Endothelial cell of umbilical vein (primary cell): ENCODE data around the gene TCTN2. TPM values are rescaled to one million over a fixed set of nuclear protein-coding genes. Genes with fewer than 3 reads are reported as not detected.

Source experiments
- BruUV-seq: library from RNA; stranded (reverse); fragments of 400-500 nt; replicated peaks from 2 replicates; lab custom pipeline; 2021; lab: Mats Ljungman, UMichigan
- CTCF ChIA-PET: fragments of 300-600, 350-600 bp; sonication (Branson Sonifier 250); formaldehyde crosslinking; loops from one replicate; lab custom pipeline; 2021; ENCODE audit warnings: antibody characterized with exemption, inconsistent platforms; lab: Charles Lee
- POLR2A ChIA-PET: fragments of 300-600, 350-600 bp; sonication (Branson Sonifier 250); formaldehyde crosslinking; loops from one replicate; lab custom pipeline; 2021; ENCODE audit warnings: antibody characterized with exemption, inconsistent platforms; lab: Charles Lee
- DNase-seq: peaks from one replicate; pipeline ENCODE4 v3.0.0-alpha.2; 2011; ENCODE audit warnings: low read depth, low spot score
- FAIRE-seq: peaks from 2 replicates; lab custom pipeline; 2011; peaks lifted over from hg19 to GRCh38; lab: Jason Lieb, UNC
- H2AFZ ChIP-seq: 2 replicates; pipeline ENCODE4 v1.6.0; 2012; ENCODE audit warnings: low read depth, low read length, control low read depth, inconsistent platforms
- H3K27ac ChIP-seq: 2 replicates; pipeline ENCODE4 v1.5.1; 2011; ENCODE audit warnings: low read depth, mild to moderate bottlenecking, control low read depth, low read length, moderate library complexity; ENCODE audit not compliant: insufficient read depth
- H3K27me3 ChIP-seq, 2 experiments: 2 replicates each; pipeline versions ENCODE4 v1.6.0 to v1.6.1; 2011; ENCODE audit warnings: low read length in 2 of 2, mixed read lengths in 1 of 2; ENCODE audit not compliant: control insufficient read depth in 2 of 2, insufficient read depth in 2 of 2
- H3K36me3 ChIP-seq, 2 experiments: 2 replicates in 1 of 2; 3 replicates in 1 of 2; pipeline ENCODE4 v1.5.1; 2011; ENCODE audit warnings: low read length in 2 of 2, mild to moderate bottlenecking in 1 of 2, moderate library complexity in 1 of 2; ENCODE audit not compliant: control insufficient read depth in 2 of 2, insufficient read depth in 2 of 2; ENCODE audit errors: extremely low read depth in 1 of 2
- H3K4me1 ChIP-seq: 3 replicates; pipeline ENCODE4 v1.5.1; 2011; ENCODE audit warnings: mild to moderate bottlenecking, low read length; ENCODE audit not compliant: control insufficient read depth, insufficient read depth; ENCODE audit errors: extremely low read depth
- H3K4me2 ChIP-seq: 2 replicates; pipeline ENCODE4 v1.6.1; 2011; ENCODE audit warnings: low read length, control low read depth, mixed read lengths; ENCODE audit not compliant: insufficient read depth
- H3K4me3 ChIP-seq, 3 experiments: fragments of 200-600 bp in 1 of 3; sonication (generic), shearing (Covaris generic) in 1 of 3; replicated peaks in 1 of 3; 2 replicates each; pipeline ENCODE4 v1.5.1; 2011 to 2016; ENCODE audit warnings: control low read depth in 3 of 3, low read length in 3 of 3, mild to moderate bottlenecking in 2 of 3, inconsistent platforms in 1 of 3, low read depth in 1 of 3, moderate library complexity in 1 of 3; ENCODE audit not compliant: insufficient read depth in 1 of 3
- H3K79me2 ChIP-seq: 2 replicates; pipeline ENCODE4 v1.6.0; 2012; ENCODE audit warnings: low read length, inconsistent platforms; ENCODE audit not compliant: control insufficient read depth, insufficient read depth
- H3K9ac ChIP-seq: replicated peaks from 2 replicates; pipeline ENCODE3; 2011; ENCODE audit warnings: low read length, control low read depth; ENCODE audit not compliant: insufficient read depth; ENCODE audit errors: extremely low read depth
- H3K9me1 ChIP-seq: replicated peaks from 3 replicates; pipeline ENCODE4 v1.6.0; 2011; ENCODE audit warnings: mild to moderate bottlenecking, low read length; ENCODE audit not compliant: control insufficient read depth, insufficient read depth; ENCODE audit errors: extremely low read depth
- H3K9me3 ChIP-seq: replicated peaks from 2 replicates; pipeline ENCODE4 v1.5.1; 2012; ENCODE audit warnings: low read length, inconsistent platforms; ENCODE audit not compliant: control insufficient read depth, insufficient read depth
- H4K20me1 ChIP-seq: replicated peaks from 2 replicates; pipeline ENCODE3; 2011; ENCODE audit warnings: mild to moderate bottlenecking, low read length; ENCODE audit not compliant: control insufficient read depth, insufficient read depth; ENCODE audit errors: extremely low read depth
- EZH2 ChIP-seq: IDR thresholded peaks from 2 replicates; pipeline ENCODE4 v1.6.1; 2012; ENCODE audit warnings: borderline replicate concordance, low read depth, mild to moderate bottlenecking, moderate library complexity, low read length, inconsistent platforms; ENCODE audit not compliant: severe bottlenecking
- FOS ChIP-seq: IDR thresholded peaks from 2 replicates; pipeline ENCODE4 v1.6.1; 2011; ENCODE audit warnings: mild to moderate bottlenecking, low read length, moderate library complexity, borderline replicate concordance; ENCODE audit not compliant: insufficient read depth
- GATA2 ChIP-seq: IDR thresholded peaks from 2 replicates; pipeline ENCODE4 v1.7.0; 2011; ENCODE audit warnings: low read depth, mild to moderate bottlenecking, moderate library complexity, mixed read lengths, low read length; ENCODE audit not compliant: insufficient read length, insufficient read depth
- JUN ChIP-seq: IDR thresholded peaks from 2 replicates; pipeline ENCODE4 v1.6.1; 2011; ENCODE audit warnings: borderline replicate concordance, low read depth; ENCODE audit not compliant: insufficient read length, insufficient read depth
- MYC ChIP-seq: IDR thresholded peaks from one replicate; pipeline ENCODE4 v1.6.1; 2011; ENCODE audit warnings: mild to moderate bottlenecking, low read depth, low read length
- POLR2A ChIP-seq: IDR thresholded peaks from 2 replicates; pipeline ENCODE4 v1.6.1; 2012; ENCODE audit warnings: low read depth, mild to moderate bottlenecking, control low read depth, low read length
- POLR2AphosphoS5 ChIP-seq: IDR thresholded peaks from 2 replicates; pipeline ENCODE4 v1.6.1; 2012; ENCODE audit warnings: low read depth, mild to moderate bottlenecking, control low read depth, low read length, moderate library complexity; ENCODE audit not compliant: insufficient read depth
- dilution Hi-C: fragments of 300-500 bp; cut with MboI; formaldehyde crosslinking; loops from one replicate; pipeline ENCODE4 v1.15.0; 2019; ENCODE audit warnings: low sequenced_read_pairs; ENCODE audit not compliant: extremely low pct_ligation_motif_present
- intact Hi-C: fragments of 100-400 bp; cut with micrococcal nuclease; formaldehyde crosslinking; loops from one replicate; pipeline ENCODE4 v1.10.0; 2022
- polyA plus RNA-seq, 4 experiments: library from polyadenylated mRNA; depleted of rRNA in 3 of 4; stranded (reverse) in 3 of 4; unstranded in 1 of 4; fragments of >200 nt; gene quantifications; 2 replicates each; pipeline versions ENCODE4 v1.2.1 to v1.2.3, GENCODE V29; 2011 to 2012; ENCODE audit warnings: missing spikeins in 1 of 4
- total RNA-seq: library from RNA; stranded (reverse); gene quantifications from 2 replicates; pipeline ENCODE4 v1.2.3, GENCODE V29; 2021
- TF ChIP-seq, protein P1 (sequence below): IDR thresholded peaks from 2 replicates; pipeline ENCODE4 v1.6.1; 2011; ENCODE audit not compliant: insufficient read depth, insufficient read length
- TF ChIP-seq, protein P2 (sequence below), 2 donors: IDR thresholded peaks; 1 replicate in 1 of 2; 2 replicates in 1 of 2; pipeline ENCODE4 v1.5.1; 2011; ENCODE audit warnings: low read length in 2 of 2, mild to moderate bottlenecking in 2 of 2, moderate library complexity in 2 of 2, control low read depth in 1 of 2, inconsistent platforms in 1 of 2, low read depth in 1 of 2; ENCODE audit not compliant: insufficient read depth in 1 of 2; ENCODE audit errors: extremely low read depth in 1 of 2

The TCTN2 gene
- total and polyA plus RNA-seq, 2 donors (not counting 3 experiments of a cell fraction or from before 2014, with no cell fraction given) = 11.2 to 16.7 TPM

DNA sequence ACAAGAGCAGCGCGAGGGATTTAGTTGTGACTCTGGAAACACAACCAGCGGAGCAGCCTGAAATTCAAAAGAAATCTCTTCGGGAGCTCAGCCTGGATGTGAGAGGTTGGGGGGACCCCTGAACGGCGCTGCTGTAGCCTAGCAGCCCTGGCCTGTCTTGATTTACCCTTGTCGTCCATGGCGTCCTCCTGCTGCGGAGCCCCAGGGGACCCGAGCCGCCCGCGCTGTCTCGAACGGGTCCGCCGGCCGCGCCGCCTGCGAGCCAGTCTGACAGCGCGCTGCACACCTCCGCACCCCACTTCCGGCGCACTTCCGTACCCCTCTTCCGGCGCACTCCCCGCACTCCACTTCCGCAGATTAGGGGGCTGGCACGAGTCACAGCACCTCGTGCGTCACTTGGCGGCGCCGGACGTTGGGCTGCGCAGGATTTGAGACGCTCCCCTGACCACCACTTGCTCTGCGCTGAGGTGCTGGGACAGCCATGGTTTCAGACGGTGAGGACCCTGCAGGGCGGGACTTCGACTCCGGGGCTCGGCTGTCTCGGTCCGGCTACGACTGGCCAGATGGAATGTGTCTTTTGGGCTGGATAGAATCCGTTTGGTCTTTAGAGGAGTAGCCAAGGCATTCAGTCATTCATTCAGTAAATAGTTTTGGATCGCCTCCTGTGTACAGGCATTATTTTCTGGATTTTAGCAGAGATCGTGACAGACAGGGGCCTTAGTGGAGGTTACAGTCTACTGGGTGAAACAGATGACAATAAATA lies 37.4 kb upstream of the TCTN2 start, which contains the start of the genes EIF2B1 and GTF2H3:
Gene EIF2B1 (minus strand): TSS at position 308 of the 763 bp plus-strand sequence. CDS start 129 bp downstream, at position 179.
Gene GTF2H3 (plus strand): TSS at position 451 of the 763 bp plus-strand sequence. CDS start 31 bp downstream, at position 482.
- H3K9ac ChIP-seq = peak within 1 kb of the TSS; percentile 98
- H3K79me2 ChIP-seq = peaks cover 22% of the 10 kb centered on the region
- H2AFZ ChIP-seq = peak within 1 kb of the TSS; percentile 85
- peak within 1 kb of the TSS; percentile 92 to 97 (median 96) for H3K4me3 ChIP-seq
- FAIRE-seq = peak; percentile 99
- dilution Hi-C loops (no loop called here), intact Hi-C loops (loop anchor here (5.0 kb wide), 1 partner anchor 339 kb away; the partner anchor contains the start of genes CCDC92 and ZNF664)
- TF ChIP-seq JUN (no peak), POLR2A (peak; percentile 98), EZH2 (no peak), MYC (peak; percentile 78), POLR2AphosphoS5 (peak; percentile 99), FOS (no peak), GATA2 (no peak)
- TF ChIP-seq, protein P1, sequence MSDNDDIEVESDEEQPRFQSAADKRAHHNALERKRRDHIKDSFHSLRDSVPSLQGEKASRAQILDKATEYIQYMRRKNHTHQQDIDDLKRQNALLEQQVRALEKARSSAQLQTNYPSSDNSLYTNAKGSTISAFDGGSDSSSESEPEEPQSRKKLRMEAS = peak; percentile 57
- TF ChIP-seq, protein P2, sequence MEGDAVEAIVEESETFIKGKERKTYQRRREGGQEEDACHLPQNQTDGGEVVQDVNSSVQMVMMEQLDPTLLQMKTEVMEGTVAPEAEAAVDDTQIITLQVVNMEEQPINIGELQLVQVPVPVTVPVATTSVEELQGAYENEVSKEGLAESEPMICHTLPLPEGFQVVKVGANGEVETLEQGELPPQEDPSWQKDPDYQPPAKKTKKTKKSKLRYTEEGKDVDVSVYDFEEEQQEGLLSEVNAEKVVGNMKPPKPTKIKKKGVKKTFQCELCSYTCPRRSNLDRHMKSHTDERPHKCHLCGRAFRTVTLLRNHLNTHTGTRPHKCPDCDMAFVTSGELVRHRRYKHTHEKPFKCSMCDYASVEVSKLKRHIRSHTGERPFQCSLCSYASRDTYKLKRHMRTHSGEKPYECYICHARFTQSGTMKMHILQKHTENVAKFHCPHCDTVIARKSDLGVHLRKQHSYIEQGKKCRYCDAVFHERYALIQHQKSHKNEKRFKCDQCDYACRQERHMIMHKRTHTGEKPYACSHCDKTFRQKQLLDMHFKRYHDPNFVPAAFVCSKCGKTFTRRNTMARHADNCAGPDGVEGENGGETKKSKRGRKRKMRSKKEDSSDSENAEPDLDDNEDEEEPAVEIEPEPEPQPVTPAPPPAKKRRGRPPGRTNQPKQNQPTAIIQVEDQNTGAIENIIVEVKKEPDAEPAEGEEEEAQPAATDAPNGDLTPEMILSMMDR (IDR thresholded peaks at IDR 0.05; ENCODE audit: extremely low read depth in 1 of 2, insufficient read depth in 1 of 2, low read depth in 1 of 2, low read length in 2 of 2) = no peak
- peak; percentile 96 for DNase-seq
- H4K20me1 ChIP-seq = no peaks in the 10 kb centered on the region
- H3K9me1 ChIP-seq = no peaks in the 10 kb centered on the region
- H3K4me2 ChIP-seq = peak within 1 kb of the TSS; percentile 90
- H3K36me3 ChIP-seq = peaks cover 5 to 10% of the 10 kb centered on the region in 2 experiments
- POLR2A ChIA-PET = no interaction called here
- peak within 1 kb of the TSS; percentile 74 for H3K27ac ChIP-seq
- no peaks in the 10 kb centered on the region for H3K27me3 ChIP-seq
- peaks cover 11% of the 10 kb centered on the region for H3K4me1 ChIP-seq
- CTCF ChIA-PET = no interaction called here
- H3K9me3 ChIP-seq = no peaks in the 10 kb centered on the region
- BruUV-seq = TSS peak; percentile 96
